ENCODE measurements around the gene NGEF.

The NGEF gene

DNA sequence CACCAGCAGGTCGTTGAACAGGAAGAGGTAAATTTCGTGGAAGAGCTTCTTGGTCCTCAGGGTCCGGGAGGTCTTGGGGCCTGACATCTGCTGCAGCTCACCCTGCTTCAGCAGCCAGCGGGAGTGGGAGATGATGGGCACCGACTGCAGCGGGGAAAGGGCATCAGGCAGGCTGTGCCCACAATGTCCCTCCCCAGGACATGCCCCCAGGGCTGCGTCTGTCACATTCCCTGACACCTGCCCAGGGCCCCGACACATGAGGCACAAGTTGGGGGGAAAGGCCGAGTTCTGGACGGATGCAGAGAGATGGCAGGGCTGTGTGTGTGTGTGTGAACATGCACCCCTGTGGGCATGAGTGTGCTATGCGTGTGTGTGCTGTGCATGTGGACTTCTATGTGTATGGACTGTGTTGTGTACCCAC lies 129.0 kb downstream of the NGEF start:
- DNase-seq (ENCODE audit: insufficient read length, low spot score) (no peak), FAIRE-seq (no peak)

GRCh38 chr2:232883116-232883721 lies 129.8 kb downstream of the NGEF start:
- DNase-seq (ENCODE audit: insufficient read length, low spot score) (no peak), FAIRE-seq (no peak)
- TF ChIP-seq CTCF (IDR thresholded peaks at IDR 0.05; ENCODE audit: insufficient read depth, missing control alignments), result no peak

More for the DNA sequence above, 129.0 kb downstream of the NGEF start:
- no peak for TF ChIP-seq CTCF (IDR thresholded peaks at IDR 0.05; ENCODE audit: insufficient read depth, missing control alignments)

DNA sequence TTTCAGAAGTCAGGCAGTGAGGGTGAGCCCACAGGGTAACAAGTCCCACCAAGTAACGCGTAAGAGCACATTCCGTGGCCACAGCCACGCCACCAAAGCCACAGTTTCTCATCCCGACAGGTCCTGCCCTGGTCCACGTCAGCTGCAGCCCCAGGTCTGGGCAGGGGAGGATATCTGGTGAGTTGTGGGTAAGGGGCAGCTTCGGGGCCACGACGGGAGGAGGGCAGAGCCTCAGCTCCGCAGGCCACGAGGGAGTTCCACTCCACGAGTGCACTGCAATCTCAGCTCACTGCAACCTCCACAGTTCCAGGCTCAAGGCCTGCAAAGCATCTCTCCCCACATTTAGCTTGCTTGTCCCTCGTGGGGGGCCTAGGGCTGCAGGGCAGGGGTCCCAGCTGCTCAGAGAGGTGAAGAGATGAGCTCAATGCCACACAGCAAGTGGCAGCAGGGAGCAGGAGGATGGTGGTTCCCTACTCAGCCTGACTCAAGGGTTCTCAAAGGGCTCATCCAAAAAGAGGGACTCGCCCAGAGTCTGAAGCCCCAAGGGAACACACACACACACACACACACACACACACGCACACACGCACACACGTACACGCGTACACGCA lies 130.4 kb downstream of the NGEF start:
- no peak for FAIRE-seq
- no peak for TF ChIP-seq CTCF (IDR thresholded peaks at IDR 0.05; ENCODE audit: insufficient read depth, missing control alignments)
- no peak for DNase-seq (ENCODE audit: insufficient read length, low spot score)

- TF ChIP-seq CTCF (IDR thresholded peaks at IDR 0.05; ENCODE audit: insufficient read depth, missing control alignments), result no peak
- no peak for FAIRE-seq
- DNase-seq (ENCODE audit: insufficient read length, low spot score), result no peak
Measured at GRCh38 chr2:232882085-232882484, 131.0 kb downstream of the NGEF start.

DNA sequence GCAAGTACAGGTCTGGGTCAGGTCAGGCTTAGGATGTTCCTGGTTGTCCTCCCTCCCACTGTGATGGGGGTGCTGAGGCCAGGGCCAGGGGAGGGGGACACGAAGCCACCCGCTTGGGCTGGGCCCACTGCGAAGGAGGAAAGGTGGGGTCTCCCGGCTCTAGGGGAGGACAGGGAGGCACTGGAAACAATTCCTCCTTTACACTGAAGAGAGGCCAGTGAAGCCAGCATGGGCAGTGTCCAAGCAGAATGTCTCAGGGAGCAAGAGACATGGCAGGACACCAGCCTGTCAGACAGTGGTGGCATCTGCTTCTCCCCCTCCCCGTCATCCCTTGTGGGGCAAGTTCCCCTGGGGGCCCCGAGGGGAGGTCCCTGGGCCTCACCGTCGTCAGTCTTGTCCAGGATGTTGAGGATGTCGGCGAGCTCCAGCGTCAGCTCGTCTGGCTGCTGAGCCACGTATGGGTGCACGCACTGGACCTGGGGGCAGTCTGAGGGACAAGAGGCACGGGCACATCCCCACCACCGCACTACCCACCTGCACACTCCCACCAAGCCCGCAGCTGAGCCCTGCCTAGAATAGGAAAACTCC lies 132.2 kb downstream of the NGEF start:
- TF ChIP-seq CTCF (IDR thresholded peaks at IDR 0.05; ENCODE audit: insufficient read depth, missing control alignments), result no peak
- FAIRE-seq, result no peak
- no peak for DNase-seq (ENCODE audit: insufficient read length, low spot score)

GRCh38 chr2:232879618-232880494 lies 133.2 kb downstream of the NGEF start:
- FAIRE-seq, result no peak
- no peak for DNase-seq (ENCODE audit: insufficient read length, low spot score)
- no peak for TF ChIP-seq CTCF (IDR thresholded peaks at IDR 0.05; ENCODE audit: insufficient read depth, missing control alignments)

Data from D721Med (cell line).